ENCODE measurements around the gene PPP2R5E. TPM values are rescaled to one million over a fixed set of nuclear protein-coding genes. Genes with fewer than 3 reads are reported as not detected.

PPP2R5E gene
- total RNA-seq, 1 donor from 2014 or later: 22.3 TPM

DNA sequence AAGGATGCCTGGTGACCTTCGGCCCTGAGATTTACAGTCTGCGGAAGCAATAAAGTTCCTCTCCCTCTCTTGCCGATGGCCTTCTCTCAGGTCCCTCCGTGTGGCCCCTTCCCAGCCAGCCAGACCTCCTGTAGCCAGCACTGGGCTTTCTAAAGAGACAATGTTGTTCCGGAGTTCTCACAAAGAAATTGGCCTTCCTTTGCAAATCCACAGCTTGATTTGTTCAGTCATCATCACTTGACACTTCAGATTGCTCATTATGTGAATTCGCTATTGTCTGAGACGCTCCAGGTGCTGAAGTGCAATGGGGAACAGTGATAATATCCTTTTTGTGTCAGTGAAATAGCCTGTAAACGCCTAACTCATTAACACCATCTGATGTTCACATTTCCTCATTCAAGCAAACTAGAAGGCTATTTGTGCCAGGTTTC, 180.8 kb downstream of the PPP2R5E start:
- no peak for DNase-seq (ENCODE audit: low read depth)
- TF ChIP-seq, protein P1, sequence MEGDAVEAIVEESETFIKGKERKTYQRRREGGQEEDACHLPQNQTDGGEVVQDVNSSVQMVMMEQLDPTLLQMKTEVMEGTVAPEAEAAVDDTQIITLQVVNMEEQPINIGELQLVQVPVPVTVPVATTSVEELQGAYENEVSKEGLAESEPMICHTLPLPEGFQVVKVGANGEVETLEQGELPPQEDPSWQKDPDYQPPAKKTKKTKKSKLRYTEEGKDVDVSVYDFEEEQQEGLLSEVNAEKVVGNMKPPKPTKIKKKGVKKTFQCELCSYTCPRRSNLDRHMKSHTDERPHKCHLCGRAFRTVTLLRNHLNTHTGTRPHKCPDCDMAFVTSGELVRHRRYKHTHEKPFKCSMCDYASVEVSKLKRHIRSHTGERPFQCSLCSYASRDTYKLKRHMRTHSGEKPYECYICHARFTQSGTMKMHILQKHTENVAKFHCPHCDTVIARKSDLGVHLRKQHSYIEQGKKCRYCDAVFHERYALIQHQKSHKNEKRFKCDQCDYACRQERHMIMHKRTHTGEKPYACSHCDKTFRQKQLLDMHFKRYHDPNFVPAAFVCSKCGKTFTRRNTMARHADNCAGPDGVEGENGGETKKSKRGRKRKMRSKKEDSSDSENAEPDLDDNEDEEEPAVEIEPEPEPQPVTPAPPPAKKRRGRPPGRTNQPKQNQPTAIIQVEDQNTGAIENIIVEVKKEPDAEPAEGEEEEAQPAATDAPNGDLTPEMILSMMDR (IDR thresholded peaks at IDR 0.05; ENCODE audit: insufficient read depth, low read length, poor library complexity, severe bottlenecking): no peak
- H3K4me3 ChIP-seq (ENCODE audit: low read depth, low read length): no peak overlapping the region
- no peaks in the 10 kb centered on the region for H3K36me3 ChIP-seq (ENCODE audit: control insufficient read depth, insufficient read depth, low read length)
- no peaks in the 10 kb centered on the region for H3K27me3 ChIP-seq (ENCODE audit: control insufficient read depth, insufficient read depth, low read length)

DNA sequence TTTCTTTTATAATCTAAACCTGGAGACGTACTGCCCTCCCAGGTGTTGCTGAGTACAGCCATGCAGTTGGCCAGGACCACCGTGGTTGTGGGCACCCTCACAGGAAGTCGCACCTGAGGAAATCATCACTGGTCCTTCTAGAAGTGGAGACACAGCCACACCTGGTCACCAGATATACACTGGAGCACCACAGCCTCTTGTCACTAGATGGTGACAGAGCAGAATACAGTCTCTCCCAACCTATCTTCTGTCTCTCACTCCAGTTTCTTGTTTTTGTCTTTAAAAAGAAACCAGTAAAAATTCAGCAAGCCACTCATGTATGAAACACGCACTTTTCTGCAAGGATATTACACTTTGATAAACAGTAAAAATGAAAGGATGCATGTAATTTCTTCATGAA, 181.4 kb downstream of the PPP2R5E start:
- H3K4me3 ChIP-seq (ENCODE audit: low read depth, low read length): no peak overlapping the region
- no peak for DNase-seq (ENCODE audit: low read depth)
- H3K36me3 ChIP-seq (ENCODE audit: control insufficient read depth, insufficient read depth, low read length): no peaks in the 10 kb centered on the region
- TF ChIP-seq, protein P1 (IDR thresholded peaks at IDR 0.05; ENCODE audit: insufficient read depth, low read length, poor library complexity, severe bottlenecking): no peak
- H3K27me3 ChIP-seq (ENCODE audit: control insufficient read depth, insufficient read depth, low read length): no peaks in the 10 kb centered on the region

DNA sequence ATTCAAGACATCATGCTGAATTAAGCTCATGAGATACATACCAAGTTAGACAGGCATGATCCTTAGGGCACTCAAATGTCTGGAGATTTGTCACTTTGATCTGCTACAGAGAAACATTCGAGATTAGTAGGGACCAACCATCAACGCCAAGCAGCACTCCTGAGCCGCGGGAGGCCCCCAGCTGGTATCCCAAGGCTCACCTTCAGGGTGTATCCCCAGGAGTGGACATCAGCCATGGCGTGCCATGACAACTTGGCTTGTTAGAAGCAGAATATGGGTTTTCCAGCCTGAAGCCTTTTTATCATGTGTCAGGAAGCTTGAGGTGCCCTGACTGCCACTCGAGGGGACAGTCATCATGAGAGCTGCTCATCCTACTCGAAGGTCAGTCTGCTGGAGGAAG, 185.3 kb downstream of the PPP2R5E start:
- Histone ChIP-seq H3K36me3 (ENCODE audit: control insufficient read depth, insufficient read depth, low read length) (no peaks in the 10 kb centered on the region), H3K4me3 (ENCODE audit: low read depth, low read length) (no peak overlapping the region)
- TF ChIP-seq, protein P1 (IDR thresholded peaks at IDR 0.05; ENCODE audit: insufficient read depth, low read length, poor library complexity, severe bottlenecking): no peak

DNA sequence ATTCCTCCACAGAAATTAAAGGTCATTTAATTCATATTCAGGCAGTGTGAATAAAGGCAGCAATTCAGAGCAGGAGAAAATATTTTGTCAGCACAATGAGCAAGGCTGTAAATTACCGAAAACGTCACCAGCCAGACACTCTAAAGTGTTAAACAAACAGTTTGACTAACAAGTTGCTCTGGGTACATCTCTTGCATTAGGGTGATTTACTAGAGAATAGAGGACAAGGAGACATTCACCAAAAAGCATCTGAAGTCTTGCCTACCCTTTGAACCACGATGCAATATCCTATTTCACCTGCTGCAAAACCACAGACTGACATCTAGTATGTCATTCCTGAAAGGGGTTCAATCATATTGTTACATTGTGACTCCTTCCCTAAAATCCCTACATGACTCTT, 197.4 kb downstream of the PPP2R5E start:
- Histone ChIP-seq H3K36me3 (ENCODE audit: control insufficient read depth, insufficient read depth, low read length) (no peaks in the 10 kb centered on the region), H3K27me3 (ENCODE audit: control insufficient read depth, insufficient read depth, low read length) (no peaks in the 10 kb centered on the region), H3K4me3 (ENCODE audit: low read depth, low read length) (no peak overlapping the region)
- TF ChIP-seq, protein P1 (IDR thresholded peaks at IDR 0.05; ENCODE audit: insufficient read depth, low read length, poor library complexity, severe bottlenecking): no peak
- no peak for DNase-seq (ENCODE audit: low read depth)

More for the DNA sequence above, 185.3 kb downstream of the PPP2R5E start:
- H3K27me3 ChIP-seq (ENCODE audit: control insufficient read depth, insufficient read depth, low read length): no peaks in the 10 kb centered on the region
- DNase-seq (ENCODE audit: low read depth): no peak

DNA sequence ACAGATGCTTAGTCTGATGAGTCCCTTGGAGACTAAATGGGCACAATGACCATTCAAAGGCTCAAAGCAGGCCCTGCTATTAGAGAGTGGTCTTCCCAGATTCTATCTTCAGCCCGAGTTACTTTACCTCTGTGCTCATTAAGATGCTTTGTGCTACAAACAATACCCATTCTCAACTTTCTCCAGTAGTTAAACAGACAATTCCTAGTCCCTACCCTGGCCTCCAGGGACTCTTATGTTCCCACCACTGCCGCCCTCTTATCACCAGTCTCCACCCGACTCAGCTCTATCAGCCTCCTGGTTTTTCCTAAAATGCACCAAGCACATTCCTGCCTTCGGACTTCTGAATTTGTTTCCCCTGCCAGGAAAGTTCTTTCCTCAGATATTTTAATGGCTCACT, 198.8 kb downstream of the PPP2R5E start:
- no peak for DNase-seq (ENCODE audit: low read depth)
- H3K36me3 ChIP-seq (ENCODE audit: control insufficient read depth, insufficient read depth, low read length): no peaks in the 10 kb centered on the region
- TF ChIP-seq, protein P1 (IDR thresholded peaks at IDR 0.05; ENCODE audit: insufficient read depth, low read length, poor library complexity, severe bottlenecking): no peak
- H3K4me3 ChIP-seq (ENCODE audit: low read depth, low read length): no peak overlapping the region
- H3K27me3 ChIP-seq (ENCODE audit: control insufficient read depth, insufficient read depth, low read length): no peaks in the 10 kb centered on the region

DNA sequence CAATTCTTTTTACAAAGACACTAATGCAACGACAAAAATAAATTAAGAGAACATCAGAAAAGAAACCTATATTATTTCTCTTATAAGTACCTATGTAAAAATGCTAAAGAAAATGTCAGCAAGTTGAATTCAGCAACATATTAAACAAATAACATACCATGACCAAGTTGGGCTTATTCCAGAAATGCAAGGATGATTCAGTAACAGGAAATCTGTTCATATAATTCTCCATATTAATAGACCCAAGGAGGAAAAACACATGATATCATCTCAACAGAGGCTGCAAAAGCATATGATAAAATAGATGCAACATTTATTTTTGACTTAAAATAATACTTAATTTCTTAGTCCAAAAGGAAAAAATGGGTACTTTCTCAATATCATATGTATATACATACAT, 199.3 kb downstream of the PPP2R5E start:
- no peak overlapping the region for H3K4me3 ChIP-seq (ENCODE audit: low read depth, low read length)
- TF ChIP-seq, protein P1 (IDR thresholded peaks at IDR 0.05; ENCODE audit: insufficient read depth, low read length, poor library complexity, severe bottlenecking): no peak
- no peak for DNase-seq (ENCODE audit: low read depth)
- H3K27me3 ChIP-seq (ENCODE audit: control insufficient read depth, insufficient read depth, low read length): no peaks in the 10 kb centered on the region
- H3K36me3 ChIP-seq (ENCODE audit: control insufficient read depth, insufficient read depth, low read length): no peaks in the 10 kb centered on the region

Measured in kidney epithelial cell (primary cell).